GM19035 (cell line): ENCODE results near the gene RRM1.
"Not testable (repeated sequence)": the region's sequence is repeated elsewhere in the genome, so short reads cannot be mapped to it uniquely, and the experiment has no call there.

Experiments
- ATAC-seq: cut with Tn5 transposase; IDR thresholded peaks from one replicate; pipeline ENCODE4 v1.9.1; 2021; ENCODE audit not compliant: unreplicated experiment

Gene RRM1

GRCh38 chr11:4076774-4077173, 17.8 kb upstream of the RRM1 start:
- no peak for ATAC-seq

GRCh38 chr11:4083198-4083597, 11.4 kb upstream of the RRM1 start:
- ATAC-seq, result no peak

- no peak for ATAC-seq
Measured at GRCh38 chr11:4084406-4085125, 10.0 kb upstream of the RRM1 start.

- no peak for ATAC-seq
Measured at GRCh38 chr11:4085575-4085974, 9.0 kb upstream of the RRM1 start.

- no peak for ATAC-seq
Measured at GRCh38 chr11:4086575-4087353, 7.8 kb upstream of the RRM1 start.

- no peak for ATAC-seq
Measured at GRCh38 chr11:4087551-4087950, 7.0 kb upstream of the RRM1 start.

- ATAC-seq, result no peak
Measured at GRCh38 chr11:4090258-4090657, 4.3 kb upstream of the RRM1 start.

- no peak for ATAC-seq
Measured at GRCh38 chr11:4092026-4092425, 2.6 kb upstream of the RRM1 start.

GRCh38 chr11:4093519-4094347, 866 bp upstream of the RRM1 start:
- ATAC-seq, result no peak

GRCh38 chr11:4095509-4096230, 1.1 kb downstream of the RRM1 start:
- ATAC-seq, result no peak

GRCh38 chr11:4098026-4098621, 3.5 kb downstream of the RRM1 start:
- ATAC-seq, result no peak

GRCh38 chr11:4102711-4103110, 8.1 kb downstream of the RRM1 start:
- no peak for ATAC-seq

GRCh38 chr11:4103269-4103668, 8.7 kb downstream of the RRM1 start:
- no peak for ATAC-seq

- ATAC-seq, result no peak
Measured at GRCh38 chr11:4105916-4106315, 11.3 kb downstream of the RRM1 start.

- ATAC-seq, result no peak
Measured at GRCh38 chr11:4111834-4112233, 17.2 kb downstream of the RRM1 start.

GRCh38 chr11:4115128-4115527, 20.5 kb downstream of the RRM1 start:
- no peak for ATAC-seq

GRCh38 chr11:4118107-4118506, 23.5 kb downstream of the RRM1 start:
- no peak for ATAC-seq

GRCh38 chr11:4123218-4123617, 28.6 kb downstream of the RRM1 start:
- no peak for ATAC-seq

GRCh38 chr11:4125141-4125540, 30.5 kb downstream of the RRM1 start:
- ATAC-seq, result no peak

GRCh38 chr11:4127357-4127756, 32.8 kb downstream of the RRM1 start:
- ATAC-seq, result no peak

- not testable (repeated sequence) for ATAC-seq
Measured at GRCh38 chr11:4130219-4130618, 35.6 kb downstream of the RRM1 start.
